ENCODE data around the gene FLOT1. TPM values are rescaled to one million over a fixed set of nuclear protein-coding genes. Genes with fewer than 3 reads are reported as not detected.

The FLOT1 gene
- total and polyA plus RNA-seq, 9 of the 15 experiments (the other 6 are each of a cell fraction or from before 2014, with no cell fraction given): 11.7 to 149 (median 118) TPM

DNA sequence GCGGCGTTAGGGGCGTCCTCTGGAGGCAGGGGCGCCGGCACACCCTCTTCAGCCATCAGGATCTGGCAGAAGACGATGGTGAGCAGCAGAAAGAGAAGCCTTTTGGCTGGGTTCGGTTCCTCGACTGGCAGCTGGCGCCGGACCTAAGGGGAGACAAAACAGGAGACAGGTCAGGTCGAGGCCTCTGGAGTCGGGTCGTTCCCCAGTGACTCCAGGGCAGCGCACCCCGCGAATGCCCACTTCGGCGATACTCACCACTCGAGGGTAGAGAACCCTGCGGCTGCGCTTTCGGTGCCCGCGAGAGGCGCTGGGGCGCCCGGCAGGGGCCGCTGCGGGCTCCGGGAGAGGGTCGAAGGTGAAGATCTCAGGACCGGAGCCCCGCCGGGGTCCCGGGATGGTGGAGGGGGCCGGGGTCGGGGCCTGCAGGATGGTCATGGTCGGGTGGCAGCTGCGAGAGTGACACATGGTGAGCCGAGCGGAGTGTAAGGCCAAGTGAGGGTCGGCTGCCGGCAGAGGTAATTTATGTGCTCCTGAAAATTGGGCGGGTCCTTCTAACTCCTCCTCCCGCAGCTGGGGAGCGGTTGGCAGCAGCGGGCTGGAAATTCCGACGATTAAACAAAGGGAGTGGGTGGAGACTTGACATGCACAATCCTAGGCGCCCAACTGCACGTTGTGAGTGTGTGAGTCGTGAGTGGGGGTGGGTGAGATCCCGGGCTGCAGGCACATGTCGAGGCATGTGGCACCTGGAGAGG lies 1.7 kb upstream of the FLOT1 start, which contains the start of gene IER3 (continued):
- TF ChIP-seq, protein P1, sequence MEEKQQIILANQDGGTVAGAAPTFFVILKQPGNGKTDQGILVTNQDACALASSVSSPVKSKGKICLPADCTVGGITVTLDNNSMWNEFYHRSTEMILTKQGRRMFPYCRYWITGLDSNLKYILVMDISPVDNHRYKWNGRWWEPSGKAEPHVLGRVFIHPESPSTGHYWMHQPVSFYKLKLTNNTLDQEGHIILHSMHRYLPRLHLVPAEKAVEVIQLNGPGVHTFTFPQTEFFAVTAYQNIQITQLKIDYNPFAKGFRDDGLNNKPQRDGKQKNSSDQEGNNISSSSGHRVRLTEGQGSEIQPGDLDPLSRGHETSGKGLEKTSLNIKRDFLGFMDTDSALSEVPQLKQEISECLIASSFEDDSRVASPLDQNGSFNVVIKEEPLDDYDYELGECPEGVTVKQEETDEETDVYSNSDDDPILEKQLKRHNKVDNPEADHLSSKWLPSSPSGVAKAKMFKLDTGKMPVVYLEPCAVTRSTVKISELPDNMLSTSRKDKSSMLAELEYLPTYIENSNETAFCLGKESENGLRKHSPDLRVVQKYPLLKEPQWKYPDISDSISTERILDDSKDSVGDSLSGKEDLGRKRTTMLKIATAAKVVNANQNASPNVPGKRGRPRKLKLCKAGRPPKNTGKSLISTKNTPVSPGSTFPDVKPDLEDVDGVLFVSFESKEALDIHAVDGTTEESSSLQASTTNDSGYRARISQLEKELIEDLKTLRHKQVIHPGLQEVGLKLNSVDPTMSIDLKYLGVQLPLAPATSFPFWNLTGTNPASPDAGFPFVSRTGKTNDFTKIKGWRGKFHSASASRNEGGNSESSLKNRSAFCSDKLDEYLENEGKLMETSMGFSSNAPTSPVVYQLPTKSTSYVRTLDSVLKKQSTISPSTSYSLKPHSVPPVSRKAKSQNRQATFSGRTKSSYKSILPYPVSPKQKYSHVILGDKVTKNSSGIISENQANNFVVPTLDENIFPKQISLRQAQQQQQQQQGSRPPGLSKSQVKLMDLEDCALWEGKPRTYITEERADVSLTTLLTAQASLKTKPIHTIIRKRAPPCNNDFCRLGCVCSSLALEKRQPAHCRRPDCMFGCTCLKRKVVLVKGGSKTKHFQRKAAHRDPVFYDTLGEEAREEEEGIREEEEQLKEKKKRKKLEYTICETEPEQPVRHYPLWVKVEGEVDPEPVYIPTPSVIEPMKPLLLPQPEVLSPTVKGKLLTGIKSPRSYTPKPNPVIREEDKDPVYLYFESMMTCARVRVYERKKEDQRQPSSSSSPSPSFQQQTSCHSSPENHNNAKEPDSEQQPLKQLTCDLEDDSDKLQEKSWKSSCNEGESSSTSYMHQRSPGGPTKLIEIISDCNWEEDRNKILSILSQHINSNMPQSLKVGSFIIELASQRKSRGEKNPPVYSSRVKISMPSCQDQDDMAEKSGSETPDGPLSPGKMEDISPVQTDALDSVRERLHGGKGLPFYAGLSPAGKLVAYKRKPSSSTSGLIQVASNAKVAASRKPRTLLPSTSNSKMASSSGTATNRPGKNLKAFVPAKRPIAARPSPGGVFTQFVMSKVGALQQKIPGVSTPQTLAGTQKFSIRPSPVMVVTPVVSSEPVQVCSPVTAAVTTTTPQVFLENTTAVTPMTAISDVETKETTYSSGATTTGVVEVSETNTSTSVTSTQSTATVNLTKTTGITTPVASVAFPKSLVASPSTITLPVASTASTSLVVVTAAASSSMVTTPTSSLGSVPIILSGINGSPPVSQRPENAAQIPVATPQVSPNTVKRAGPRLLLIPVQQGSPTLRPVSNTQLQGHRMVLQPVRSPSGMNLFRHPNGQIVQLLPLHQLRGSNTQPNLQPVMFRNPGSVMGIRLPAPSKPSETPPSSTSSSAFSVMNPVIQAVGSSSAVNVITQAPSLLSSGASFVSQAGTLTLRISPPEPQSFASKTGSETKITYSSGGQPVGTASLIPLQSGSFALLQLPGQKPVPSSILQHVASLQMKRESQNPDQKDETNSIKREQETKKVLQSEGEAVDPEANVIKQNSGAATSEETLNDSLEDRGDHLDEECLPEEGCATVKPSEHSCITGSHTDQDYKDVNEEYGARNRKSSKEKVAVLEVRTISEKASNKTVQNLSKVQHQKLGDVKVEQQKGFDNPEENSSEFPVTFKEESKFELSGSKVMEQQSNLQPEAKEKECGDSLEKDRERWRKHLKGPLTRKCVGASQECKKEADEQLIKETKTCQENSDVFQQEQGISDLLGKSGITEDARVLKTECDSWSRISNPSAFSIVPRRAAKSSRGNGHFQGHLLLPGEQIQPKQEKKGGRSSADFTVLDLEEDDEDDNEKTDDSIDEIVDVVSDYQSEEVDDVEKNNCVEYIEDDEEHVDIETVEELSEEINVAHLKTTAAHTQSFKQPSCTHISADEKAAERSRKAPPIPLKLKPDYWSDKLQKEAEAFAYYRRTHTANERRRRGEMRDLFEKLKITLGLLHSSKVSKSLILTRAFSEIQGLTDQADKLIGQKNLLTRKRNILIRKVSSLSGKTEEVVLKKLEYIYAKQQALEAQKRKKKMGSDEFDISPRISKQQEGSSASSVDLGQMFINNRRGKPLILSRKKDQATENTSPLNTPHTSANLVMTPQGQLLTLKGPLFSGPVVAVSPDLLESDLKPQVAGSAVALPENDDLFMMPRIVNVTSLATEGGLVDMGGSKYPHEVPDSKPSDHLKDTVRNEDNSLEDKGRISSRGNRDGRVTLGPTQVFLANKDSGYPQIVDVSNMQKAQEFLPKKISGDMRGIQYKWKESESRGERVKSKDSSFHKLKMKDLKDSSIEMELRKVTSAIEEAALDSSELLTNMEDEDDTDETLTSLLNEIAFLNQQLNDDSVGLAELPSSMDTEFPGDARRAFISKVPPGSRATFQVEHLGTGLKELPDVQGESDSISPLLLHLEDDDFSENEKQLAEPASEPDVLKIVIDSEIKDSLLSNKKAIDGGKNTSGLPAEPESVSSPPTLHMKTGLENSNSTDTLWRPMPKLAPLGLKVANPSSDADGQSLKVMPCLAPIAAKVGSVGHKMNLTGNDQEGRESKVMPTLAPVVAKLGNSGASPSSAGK (IDR thresholded peaks at IDR 0.05): peak; percentile 63
- TF ChIP-seq ZNF12 (CRISPR knock-in tag; IDR thresholded peaks at IDR 0.05) (no peak; the same call in none of the 2 replicates), TAF7 (tag; IDR thresholded peaks at IDR 0.05) (peak; percentile 91), POLR2A (conservative IDR thresholded peaks at IDR 0.05) (peak; percentile 98), NR2F6 (CRISPR knock-in tag; IDR thresholded peaks at IDR 0.05) (peak; percentile 24; the same call in 1 of the 2 replicates), BCOR (IDR thresholded peaks at IDR 0.05) (peak; percentile 69), CXXC5 (CRISPR knock-in tag; IDR thresholded peaks at IDR 0.05) (peak; percentile 67), ZNF583 (CRISPR knock-in tag; IDR thresholded peaks at IDR 0.05) (0 out of 2 replicates have a peak, but pooled peaks have one; percentile 14), ATF1 (CRISPR knock-in tag; IDR thresholded peaks at IDR 0.05) (no peak), ATF1 (tag; IDR thresholded peaks at IDR 0.05) (peak; percentile 52), SRSF7 (optimal IDR thresholded peaks at IDR 0.05; ENCODE audit: low read depth, low read length) (no peak)
- TF ChIP-seq, protein P2, sequence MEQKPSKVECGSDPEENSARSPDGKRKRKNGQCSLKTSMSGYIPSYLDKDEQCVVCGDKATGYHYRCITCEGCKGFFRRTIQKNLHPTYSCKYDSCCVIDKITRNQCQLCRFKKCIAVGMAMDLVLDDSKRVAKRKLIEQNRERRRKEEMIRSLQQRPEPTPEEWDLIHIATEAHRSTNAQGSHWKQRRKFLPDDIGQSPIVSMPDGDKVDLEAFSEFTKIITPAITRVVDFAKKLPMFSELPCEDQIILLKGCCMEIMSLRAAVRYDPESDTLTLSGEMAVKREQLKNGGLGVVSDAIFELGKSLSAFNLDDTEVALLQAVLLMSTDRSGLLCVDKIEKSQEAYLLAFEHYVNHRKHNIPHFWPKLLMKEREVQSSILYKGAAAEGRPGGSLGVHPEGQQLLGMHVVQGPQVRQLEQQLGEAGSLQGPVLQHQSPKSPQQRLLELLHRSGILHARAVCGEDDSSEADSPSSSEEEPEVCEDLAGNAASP (IDR thresholded peaks at IDR 0.05): no peak
- TF ChIP-seq, protein P3, sequence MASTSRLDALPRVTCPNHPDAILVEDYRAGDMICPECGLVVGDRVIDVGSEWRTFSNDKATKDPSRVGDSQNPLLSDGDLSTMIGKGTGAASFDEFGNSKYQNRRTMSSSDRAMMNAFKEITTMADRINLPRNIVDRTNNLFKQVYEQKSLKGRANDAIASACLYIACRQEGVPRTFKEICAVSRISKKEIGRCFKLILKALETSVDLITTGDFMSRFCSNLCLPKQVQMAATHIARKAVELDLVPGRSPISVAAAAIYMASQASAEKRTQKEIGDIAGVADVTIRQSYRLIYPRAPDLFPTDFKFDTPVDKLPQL (IDR thresholded peaks at IDR 0.05; ENCODE audit: extremely low read depth, insufficient read length): peak; percentile 73
- TF ChIP-seq, protein P4, sequence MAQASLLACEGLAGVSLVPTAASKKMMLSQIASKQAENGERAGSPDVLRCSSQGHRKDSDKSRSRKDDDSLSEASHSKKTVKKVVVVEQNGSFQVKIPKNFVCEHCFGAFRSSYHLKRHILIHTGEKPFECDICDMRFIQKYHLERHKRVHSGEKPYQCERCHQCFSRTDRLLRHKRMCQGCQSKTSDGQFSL (CRISPR knock-in tag; IDR thresholded peaks at IDR 0.05): 0 out of 2 replicates have a peak, but pooled peaks have one; percentile 19
- TF ChIP-seq, protein P4 (tag; IDR thresholded peaks at IDR 0.05): no peak
